Liver (tissue), 9 donors: Measurements from ENCODE around the gene COL24A1. TPM values are rescaled to one million over a fixed set of nuclear protein-coding genes. Genes with fewer than 3 reads are reported as not detected.

Source experiments
- DNase-seq: peaks from one replicate; pipeline ENCODE4 v3.0.0-alpha.2; 2017; ENCODE audit warnings: low spot score
- H3K27ac ChIP-seq, 2 donors: one replicate each; pipeline ENCODE4 v1.7.0; 2013; ENCODE audit warnings: inconsistent platforms in 2 of 2, low read length in 2 of 2, control low read depth in 1 of 2, low read depth in 1 of 2, mild to moderate bottlenecking in 1 of 2
- H3K27me3 ChIP-seq, 4 donors: one replicate each; pipeline versions ENCODE4 v1.6.1 to v1.7.0; 2013; ENCODE audit warnings: low read length in 3 of 4, inconsistent platforms in 1 of 4, mild to moderate bottlenecking in 1 of 4, moderate library complexity in 1 of 4; ENCODE audit not compliant: control insufficient read depth in 4 of 4, insufficient read depth in 4 of 4
- H3K36me3 ChIP-seq, 4 donors: one replicate each; pipeline versions ENCODE4 v1.6.1 to v1.7.0; 2013; ENCODE audit warnings: low read length in 3 of 4, mild to moderate bottlenecking in 3 of 4, low read depth in 1 of 4, moderate library complexity in 1 of 4; ENCODE audit not compliant: control insufficient read depth in 4 of 4, insufficient read depth in 3 of 4
- H3K4me1 ChIP-seq, 4 donors: one replicate each; pipeline versions ENCODE4 v1.6.1 to v1.7.0; 2013; ENCODE audit warnings: low read length in 3 of 4, mild to moderate bottlenecking in 3 of 4, moderate library complexity in 1 of 4; ENCODE audit not compliant: control insufficient read depth in 4 of 4, insufficient read depth in 4 of 4
- H3K4me3 ChIP-seq, 3 donors: one replicate each; pipeline versions ENCODE4 v1.6.1 to v1.7.0; 2013; ENCODE audit warnings: low read length in 3 of 3, control low read depth in 1 of 3, low read depth in 1 of 3, mild to moderate bottlenecking in 1 of 3
- H3K9ac ChIP-seq, 2 donors: one replicate each; pipeline ENCODE4 v1.7.0; 2013; ENCODE audit warnings: low read length in 2 of 2, mild to moderate bottlenecking in 2 of 2, moderate library complexity in 2 of 2, control low read depth in 1 of 2, low read depth in 1 of 2
- H3K9me3 ChIP-seq, 4 donors: one replicate each; pipeline versions ENCODE4 v1.6.1 to v1.7.0; 2013; ENCODE audit warnings: low read length in 3 of 4; ENCODE audit not compliant: control insufficient read depth in 4 of 4
- ATF3 ChIP-seq: IDR thresholded peaks from 2 replicates; pipeline ENCODE4 v1.6.1; 2016; ENCODE audit warnings: antibody characterized with exemption
- CTCF ChIP-seq: fragments of 150-350 bp; IDR thresholded peaks from 2 replicates; pipeline ENCODE4 v1.5.1; 2017; ENCODE audit warnings: improper control_type of control experiment, low read depth, low read length; ENCODE audit not compliant: missing input control
- EGR1 ChIP-seq, 2 donors: IDR thresholded peaks; 2 replicates each; pipeline ENCODE4 v1.6.1; 2016 to 2018; ENCODE audit warnings: antibody characterized with exemption in 2 of 2, low read depth in 2 of 2
- FOXA1 ChIP-seq: IDR thresholded peaks from 2 replicates; pipeline ENCODE4 v1.6.1; 2016; ENCODE audit warnings: antibody characterized with exemption
- FOXA2 ChIP-seq: IDR thresholded peaks from 2 replicates; pipeline ENCODE4 v1.6.1; 2016; ENCODE audit warnings: antibody characterized with exemption
- GABPA ChIP-seq, 2 donors: IDR thresholded peaks in 1 of 2; conservative IDR thresholded peaks in 1 of 2; 2 replicates each; pipeline ENCODE4 v1.6.1; 2016; ENCODE audit warnings: antibody characterized with exemption in 2 of 2, mild to moderate bottlenecking in 1 of 2, moderate library complexity in 1 of 2
- HNF4A ChIP-seq, 2 donors: conservative IDR thresholded peaks; 2 replicates each; pipeline ENCODE4 v1.6.1; 2016; ENCODE audit warnings: antibody characterized with exemption in 2 of 2, mild to moderate bottlenecking in 2 of 2
- HNF4G ChIP-seq: IDR thresholded peaks from 2 replicates; pipeline ENCODE4 v1.6.1; 2016; ENCODE audit warnings: antibody characterized with exemption
- MAX ChIP-seq: IDR thresholded peaks from 2 replicates; pipeline ENCODE4 v1.6.1; 2016; ENCODE audit warnings: antibody characterized with exemption
- NR2F2 ChIP-seq: IDR thresholded peaks from 2 replicates; pipeline ENCODE4 v1.6.1; 2016; ENCODE audit warnings: antibody characterized with exemption
- RAD21 ChIP-seq, 2 donors: IDR thresholded peaks; 2 replicates each; pipeline ENCODE4 v1.6.1; 2016; ENCODE audit warnings: antibody characterized with exemption in 2 of 2, mild to moderate bottlenecking in 2 of 2
- SP1 ChIP-seq: IDR thresholded peaks from 2 replicates; pipeline ENCODE4 v1.6.1; 2018; ENCODE audit warnings: antibody characterized with exemption, mild to moderate bottlenecking
- TAF1 ChIP-seq: conservative IDR thresholded peaks from 2 replicates; pipeline ENCODE4 v1.6.1; 2016; ENCODE audit warnings: antibody characterized with exemption, mild to moderate bottlenecking
- YY1 ChIP-seq: IDR thresholded peaks from 2 replicates; pipeline ENCODE4 v1.6.1; 2016; ENCODE audit warnings: antibody characterized with exemption, mild to moderate bottlenecking
- ZBTB33 ChIP-seq: IDR thresholded peaks from 2 replicates; pipeline ENCODE4 v1.6.1; 2016; ENCODE audit warnings: antibody characterized with exemption
- WGBS: extraction: QIAGEN DNeasy Blood & Tissue Kit; methylation state at CpG from one replicate; pipeline ENCODE4 v1.1.7; 2013; 5-methylcytosine and 5-hydroxymethylcytosine counted together
- polyA plus RNA-seq, 2 donors: library from polyadenylated mRNA; stranded (reverse) in 1 of 2; unstranded in 1 of 2; fragments of 200-250 nt in 1 of 2; fragments of >200 nt in 1 of 2; fragmentation: Nextera tagmentation in 1 of 2; extraction: Ambion mirVana in 1 of 2; gene quantifications; one replicate each; pipeline versions ENCODE4 v1.2.1 to v1.2.3, GENCODE V29; 2013 to 2015
- total RNA-seq, 2 donors: library from RNA; depleted of rRNA; stranded (reverse); fragments of >200 nt; gene quantifications; one replicate each; pipeline ENCODE4 v1.2.3, GENCODE V29; 2014
- donor health status: healthy.
- donor health status: healthy.
- donor health status: healthy.
- donor health status: healthy.
- donor health status: healthy.

The COL24A1 gene
- total and polyA plus RNA-seq, 4 donors, result under 0.01 to 0.28 (median 0.01) TPM; not detected in 1

- no peak for DNase-seq
- WGBS, result 22% methylated on average over 4 of the region's 4 CpGs
- no peak overlapping the region for H3K27ac ChIP-seq
- H3K4me3 ChIP-seq, result no peak overlapping the region
- no peaks in the 10 kb centered on the region for H3K9me3 ChIP-seq
- H3K4me1 ChIP-seq, result no peaks in the 10 kb centered on the region
- TF ChIP-seq TAF1 (no peak), CTCF (peak; percentile 25), ZBTB33 (no peak), RAD21 (IDR thresholded peaks at IDR 0.05) (peak; percentile 50 to 59), YY1 (no peak), ATF3 (no peak)
- H3K36me3 ChIP-seq, result no peaks in the 10 kb centered on the region
- no peak overlapping the region for H3K9ac ChIP-seq
- no peaks in the 10 kb centered on the region for H3K27me3 ChIP-seq
These were observed 261.9 kb downstream of the COL24A1 start for GRCh38 chr1:85894651-85895050.

GRCh38 chr1:85892366-85892765 lies 264.2 kb downstream of the COL24A1 start:
- no peaks in the 10 kb centered on the region for H3K27me3 ChIP-seq
- H3K27ac ChIP-seq, result no peak overlapping the region
- no peaks in the 10 kb centered on the region for H3K4me1 ChIP-seq
- no peak for DNase-seq
- H3K9me3 ChIP-seq, result no peaks in the 10 kb centered on the region
- H3K9ac ChIP-seq, result no peak overlapping the region
- no peak overlapping the region for H3K4me3 ChIP-seq
- no peak for TF ChIP-seq HNF4G
- TF ChIP-seq NR2F2, result no peak
- no peak for TF ChIP-seq SP1
- no peak for TF ChIP-seq HNF4A (conservative IDR thresholded peaks at IDR 0.05)
- no peak for TF ChIP-seq ATF3
- no peak for TF ChIP-seq GABPA (IDR thresholded peaks at IDR 0.05 in 1 of 2, conservative IDR thresholded peaks at IDR 0.05 in 1 of 2)
- no peak for TF ChIP-seq FOXA1
- no peak for TF ChIP-seq EGR1 (IDR thresholded peaks at IDR 0.05; ENCODE audit: low read depth in 2 of 2)
- WGBS, result 92% methylated on average over 2 of the region's 2 CpGs
- no peaks in the 10 kb centered on the region for H3K36me3 ChIP-seq

DNA sequence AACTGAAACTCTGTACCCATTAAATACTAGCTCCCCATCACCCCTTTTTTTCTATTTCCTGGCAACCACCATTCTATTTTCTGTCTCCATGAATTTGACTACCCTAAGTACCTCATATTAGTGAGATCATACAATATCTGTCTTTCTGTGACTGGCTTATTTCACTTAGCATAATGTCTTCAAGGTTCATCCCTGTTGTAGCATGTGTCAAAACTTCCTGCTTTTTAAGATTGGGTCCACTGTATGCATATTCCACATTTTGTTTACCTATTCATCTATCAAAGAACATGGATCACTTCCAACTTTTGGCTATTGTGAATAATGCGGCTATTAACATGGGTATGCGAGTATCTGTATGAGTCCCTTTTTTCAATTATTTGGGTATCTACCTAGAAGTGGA lies 266.7 kb downstream of the COL24A1 start:
- 91% methylated on average over 2 of the region's 2 CpGs for WGBS
- Histone ChIP-seq H3K9me3 (no peaks in the 10 kb centered on the region), H3K36me3 (no peaks in the 10 kb centered on the region), H3K4me1 (no peaks in the 10 kb centered on the region), H3K27ac (no peak overlapping the region), H3K9ac (no peak overlapping the region), H3K27me3 (no peaks in the 10 kb centered on the region), H3K4me3 (no peak overlapping the region)
- TF ChIP-seq RAD21 (IDR thresholded peaks at IDR 0.05) (no peak), ZBTB33 (no peak), FOXA1 (no peak), TAF1 (no peak), YY1 (no peak), SP1 (no peak), HNF4G (no peak), CTCF (no peak), MAX (no peak), NR2F2 (no peak), FOXA2 (no peak)
- DNase-seq, result no peak
